ENCODE data around the gene PRKAR1A.

PRKAR1A gene

GRCh38 chr17:68541816-68542215 lies 29.6 kb downstream of the PRKAR1A start:
- Histone ChIP-seq H3F3A (ENCODE audit: insufficient read depth) (no peaks in the 10 kb centered on the region), H3K9me2 (replicated peaks; ENCODE audit: insufficient read depth, low read length) (no peaks in the 10 kb centered on the region), H3K27ac (ENCODE audit: low read depth, low read length) (no peak overlapping the region), H3K36me3 (ENCODE audit: low read length) (no peaks in the 10 kb centered on the region), H3K27me3 (ENCODE audit: low read length) (no peaks in the 10 kb centered on the region), H3K9ac (ENCODE audit: low read length) (no peak overlapping the region), H3K79me2 (ENCODE audit: insufficient read depth, low read length) (no peaks in the 10 kb centered on the region), H3K4me3 (ENCODE audit: insufficient read depth, low read length, poor library complexity, severe bottlenecking) (no peak overlapping the region), H3K4me2 (ENCODE audit: low read depth, low read length, poor library complexity, severe bottlenecking) (no peak overlapping the region), H2AFZ (ENCODE audit: low read depth, low read length, severe bottlenecking) (no peak overlapping the region), H3K9me3 (ENCODE audit: insufficient read depth, low read length) (no peaks in the 10 kb centered on the region), H4K20me1 (ENCODE audit: low read depth, low read length) (no peaks in the 10 kb centered on the region)
- TF ChIP-seq, protein P1, sequence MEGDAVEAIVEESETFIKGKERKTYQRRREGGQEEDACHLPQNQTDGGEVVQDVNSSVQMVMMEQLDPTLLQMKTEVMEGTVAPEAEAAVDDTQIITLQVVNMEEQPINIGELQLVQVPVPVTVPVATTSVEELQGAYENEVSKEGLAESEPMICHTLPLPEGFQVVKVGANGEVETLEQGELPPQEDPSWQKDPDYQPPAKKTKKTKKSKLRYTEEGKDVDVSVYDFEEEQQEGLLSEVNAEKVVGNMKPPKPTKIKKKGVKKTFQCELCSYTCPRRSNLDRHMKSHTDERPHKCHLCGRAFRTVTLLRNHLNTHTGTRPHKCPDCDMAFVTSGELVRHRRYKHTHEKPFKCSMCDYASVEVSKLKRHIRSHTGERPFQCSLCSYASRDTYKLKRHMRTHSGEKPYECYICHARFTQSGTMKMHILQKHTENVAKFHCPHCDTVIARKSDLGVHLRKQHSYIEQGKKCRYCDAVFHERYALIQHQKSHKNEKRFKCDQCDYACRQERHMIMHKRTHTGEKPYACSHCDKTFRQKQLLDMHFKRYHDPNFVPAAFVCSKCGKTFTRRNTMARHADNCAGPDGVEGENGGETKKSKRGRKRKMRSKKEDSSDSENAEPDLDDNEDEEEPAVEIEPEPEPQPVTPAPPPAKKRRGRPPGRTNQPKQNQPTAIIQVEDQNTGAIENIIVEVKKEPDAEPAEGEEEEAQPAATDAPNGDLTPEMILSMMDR (IDR thresholded peaks at IDR 0.05; ENCODE audit: insufficient read depth, low read length, poor library complexity, severe bottlenecking), result no peak
- no peak for TF ChIP-seq EZH2phosphoT487 (conservative IDR thresholded peaks at IDR 0.05; ENCODE audit: low read length)

DNA sequence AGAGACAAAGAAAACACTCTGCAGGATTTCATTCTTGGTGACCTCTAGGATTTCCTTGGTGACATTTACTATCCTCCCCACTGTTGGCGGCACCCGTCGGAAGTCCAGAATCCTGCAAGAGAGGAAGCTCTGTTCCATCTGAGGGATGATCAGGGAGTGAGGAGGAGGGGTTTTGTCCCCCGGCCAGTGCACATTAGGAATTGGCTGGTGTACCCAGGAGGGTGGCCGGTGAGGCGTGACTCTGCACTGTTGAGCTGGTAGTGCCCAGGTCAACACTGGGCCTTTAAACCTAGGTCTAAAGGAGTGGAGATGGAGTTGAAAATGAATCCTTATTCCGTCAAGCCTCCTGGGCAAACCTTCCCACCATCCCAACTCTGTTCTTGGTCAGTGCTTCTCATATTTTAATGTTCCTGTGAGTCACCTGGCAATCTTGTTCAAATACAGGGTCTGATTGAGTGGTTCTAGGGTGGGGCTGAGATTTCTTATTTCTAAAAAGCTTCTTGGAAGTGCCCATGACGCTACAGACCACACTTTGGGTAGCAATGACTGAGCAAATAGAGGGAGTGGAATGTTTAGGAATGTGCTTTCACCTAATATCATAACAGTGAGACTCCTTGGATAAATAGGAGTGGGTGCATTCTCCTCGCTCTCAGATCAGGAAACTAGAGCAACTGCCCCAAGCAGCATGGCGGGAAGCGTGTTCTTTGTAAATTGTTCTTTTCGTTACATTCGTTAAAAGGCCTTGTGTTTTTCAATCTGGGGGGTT lies 30.7 kb downstream of the PRKAR1A start:
- Histone ChIP-seq H3K27ac (ENCODE audit: low read depth, low read length) (no peak overlapping the region), H3K9me3 (ENCODE audit: insufficient read depth, low read length) (no peaks in the 10 kb centered on the region), H3K4me3 (ENCODE audit: insufficient read depth, low read length, poor library complexity, severe bottlenecking) (no peak overlapping the region), H3K9me2 (replicated peaks; ENCODE audit: insufficient read depth, low read length) (no peaks in the 10 kb centered on the region), H3K4me2 (ENCODE audit: low read depth, low read length, poor library complexity, severe bottlenecking) (no peak overlapping the region), H3K27me3 (ENCODE audit: low read length) (no peaks in the 10 kb centered on the region), H3K9ac (ENCODE audit: low read length) (no peak overlapping the region), H4K20me1 (ENCODE audit: low read depth, low read length) (no peaks in the 10 kb centered on the region), H3F3A (ENCODE audit: insufficient read depth) (no peaks in the 10 kb centered on the region), H2AFZ (ENCODE audit: low read depth, low read length, severe bottlenecking) (no peak overlapping the region), H3K36me3 (ENCODE audit: low read length) (no peaks in the 10 kb centered on the region), H3K79me2 (ENCODE audit: insufficient read depth, low read length) (no peaks in the 10 kb centered on the region)
- no peak for TF ChIP-seq EZH2phosphoT487 (conservative IDR thresholded peaks at IDR 0.05; ENCODE audit: low read length)
- TF ChIP-seq, protein P1 (IDR thresholded peaks at IDR 0.05; ENCODE audit: insufficient read depth, low read length, poor library complexity, severe bottlenecking), result no peak

DNA sequence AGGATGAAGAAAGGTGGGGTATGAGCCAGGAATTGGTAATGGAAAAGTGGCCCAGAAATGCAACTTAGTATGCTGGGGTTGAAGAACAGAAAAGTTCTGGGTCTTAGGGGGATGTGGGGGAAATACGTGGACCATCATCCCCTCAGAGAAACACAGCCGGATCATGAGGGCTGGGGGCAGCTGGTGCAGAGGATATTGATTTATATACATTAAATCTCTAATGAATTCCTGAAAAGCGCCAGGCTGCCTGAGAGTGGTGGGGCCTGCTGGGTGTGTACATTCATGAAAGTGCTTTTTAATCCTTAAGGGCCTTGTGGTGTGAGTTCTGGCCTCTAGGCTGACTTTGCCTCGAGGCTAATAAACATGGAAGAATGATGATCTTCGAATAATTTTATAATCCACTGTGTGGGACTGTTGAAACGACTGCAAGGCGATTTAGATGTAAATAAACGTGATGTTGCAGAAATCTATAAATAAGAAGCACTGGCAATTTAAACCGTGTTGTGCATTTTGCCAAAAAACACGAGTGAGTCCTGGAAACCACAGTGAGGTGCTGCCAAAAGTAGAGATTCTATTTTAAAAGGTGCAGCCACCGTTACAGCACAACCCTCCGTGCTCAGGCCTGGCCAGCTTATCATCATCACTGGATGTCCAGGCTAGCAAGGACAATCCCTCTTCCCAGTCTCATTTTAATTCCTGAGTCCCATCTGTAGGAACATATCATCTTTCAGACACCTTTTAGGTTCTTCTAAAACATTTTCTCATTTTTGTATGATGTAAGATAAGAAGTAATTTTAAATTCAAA lies 32.1 kb downstream of the PRKAR1A start:
- TF ChIP-seq, protein P1 (IDR thresholded peaks at IDR 0.05; ENCODE audit: insufficient read depth, low read length, poor library complexity, severe bottlenecking), result no peak
- TF ChIP-seq EZH2phosphoT487 (conservative IDR thresholded peaks at IDR 0.05; ENCODE audit: low read length), result no peak
- no peak overlapping the region for H2AFZ ChIP-seq (ENCODE audit: low read depth, low read length, severe bottlenecking)

More for the DNA sequence above, 32.1 kb downstream of the PRKAR1A start:
- Histone ChIP-seq H3F3A (ENCODE audit: insufficient read depth) (no peaks in the 10 kb centered on the region), H3K36me3 (ENCODE audit: low read length) (no peaks in the 10 kb centered on the region), H3K27ac (ENCODE audit: low read depth, low read length) (no peak overlapping the region), H3K9me3 (ENCODE audit: insufficient read depth, low read length) (no peaks in the 10 kb centered on the region), H3K27me3 (ENCODE audit: low read length) (no peaks in the 10 kb centered on the region), H3K4me3 (ENCODE audit: insufficient read depth, low read length, poor library complexity, severe bottlenecking) (no peak overlapping the region), H3K79me2 (ENCODE audit: insufficient read depth, low read length) (no peaks in the 10 kb centered on the region), H4K20me1 (ENCODE audit: low read depth, low read length) (no peaks in the 10 kb centered on the region), H3K9ac (ENCODE audit: low read length) (no peak overlapping the region), H3K9me2 (replicated peaks; ENCODE audit: insufficient read depth, low read length) (no peaks in the 10 kb centered on the region), H3K4me2 (ENCODE audit: low read depth, low read length, poor library complexity, severe bottlenecking) (no peak overlapping the region)
